B cell (primary cell): ENCODE measurements around the gene CHST2.

Source experiments
- CTCF ChIP-seq: fragments of 200-600 bp; IDR thresholded peaks from one replicate; pipeline ENCODE4 v1.8.0; 2022; ENCODE audit warnings: antibody characterized with exemption, mild to moderate bottlenecking
- EZH2 ChIP-seq: IDR thresholded peaks from 2 replicates; pipeline ENCODE4 v1.6.1; 2012; ENCODE audit warnings: borderline replicate concordance, low read depth, mild to moderate bottlenecking, moderate library complexity, low read length; ENCODE audit not compliant: insufficient read depth, poor library complexity, severe bottlenecking

- no peak for TF ChIP-seq CTCF
- TF ChIP-seq EZH2 = no peak
Observed at GRCh38 chr3:143147707-143148106, 28.1 kb downstream of the CHST2 start.
